ENCODE measurements around the gene OTOP3. TPM values are rescaled to one million over a fixed set of nuclear protein-coding genes. Genes with fewer than 3 reads are reported as not detected.
"Not testable (repeated sequence)": the region's sequence is repeated elsewhere in the genome, so short reads cannot be mapped to it uniquely, and the experiment has no call there.

OTOP3 gene
- total RNA-seq, 1 donor from 2014 or later, result not detected

DNA sequence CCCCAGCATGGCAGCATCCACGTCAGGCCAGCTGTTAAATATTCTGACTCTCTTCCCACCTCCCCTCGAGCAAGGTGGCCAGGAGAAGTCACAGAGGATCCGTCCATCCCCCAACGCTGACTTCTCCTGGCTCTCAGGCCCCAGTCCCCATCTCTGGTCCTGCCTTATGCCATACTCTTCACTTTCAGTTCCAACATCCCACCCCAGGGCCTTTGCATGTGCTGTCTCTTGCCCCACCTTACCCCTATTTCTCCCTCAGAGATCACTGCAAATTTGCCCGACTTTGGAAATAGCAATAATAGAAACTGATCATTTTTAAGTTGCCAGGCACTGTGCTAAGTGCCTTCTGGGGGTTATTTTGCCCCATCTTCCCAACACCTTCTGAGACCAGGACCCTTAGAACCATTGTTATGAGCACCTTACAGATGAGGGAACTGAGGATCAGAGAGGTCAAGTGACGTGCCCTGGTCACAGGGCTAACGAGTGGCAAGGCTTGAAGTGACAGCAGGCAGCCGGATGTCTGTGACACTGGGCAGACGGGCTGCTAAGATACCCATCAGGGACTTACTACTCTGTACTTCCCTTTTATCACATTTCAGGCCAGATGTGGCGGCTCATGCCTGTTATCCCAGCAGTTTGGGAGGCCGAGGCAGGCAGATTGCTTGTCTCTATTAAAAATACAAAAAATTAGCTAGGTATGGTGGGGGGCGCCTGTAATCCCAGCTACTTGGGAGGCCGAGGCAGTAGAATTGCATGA is 19.1 kb downstream of the OTOP3 start:
- ATAC-seq (no peak), DNase-seq (ENCODE audit: missing footprints) (no peak)
- intact Hi-C loops (cut with DNase I), result loop anchor here (5.0 kb wide), 2 partner anchors 163 to 213 kb away; no protein-coding TSS in a partner anchor

DNA sequence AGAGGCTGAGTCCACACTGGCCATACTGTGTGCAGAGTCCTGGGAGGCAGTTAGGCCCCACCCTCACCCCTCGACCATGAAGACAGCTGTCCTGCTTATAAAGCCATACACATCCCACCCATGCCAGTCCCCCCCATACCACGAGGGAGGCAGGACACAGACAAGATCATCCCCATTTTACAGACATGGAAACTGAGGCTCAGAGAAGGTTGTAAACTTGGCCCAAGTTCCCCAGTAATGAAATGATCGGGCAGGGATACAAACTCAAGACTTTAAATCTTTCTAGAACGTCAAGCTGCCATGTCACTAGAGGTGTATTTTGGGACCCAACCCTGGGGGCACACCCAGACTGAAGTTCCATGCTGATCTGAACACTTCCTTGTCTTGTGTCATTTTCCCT is 20.4 kb downstream of the OTOP3 start:
- no peak for DNase-seq (ENCODE audit: missing footprints)
- intact Hi-C loops (cut with DNase I), result loop anchor here (5.0 kb wide), 2 partner anchors 164 to 214 kb away; no protein-coding TSS in a partner anchor
- no peak for ATAC-seq

DNA sequence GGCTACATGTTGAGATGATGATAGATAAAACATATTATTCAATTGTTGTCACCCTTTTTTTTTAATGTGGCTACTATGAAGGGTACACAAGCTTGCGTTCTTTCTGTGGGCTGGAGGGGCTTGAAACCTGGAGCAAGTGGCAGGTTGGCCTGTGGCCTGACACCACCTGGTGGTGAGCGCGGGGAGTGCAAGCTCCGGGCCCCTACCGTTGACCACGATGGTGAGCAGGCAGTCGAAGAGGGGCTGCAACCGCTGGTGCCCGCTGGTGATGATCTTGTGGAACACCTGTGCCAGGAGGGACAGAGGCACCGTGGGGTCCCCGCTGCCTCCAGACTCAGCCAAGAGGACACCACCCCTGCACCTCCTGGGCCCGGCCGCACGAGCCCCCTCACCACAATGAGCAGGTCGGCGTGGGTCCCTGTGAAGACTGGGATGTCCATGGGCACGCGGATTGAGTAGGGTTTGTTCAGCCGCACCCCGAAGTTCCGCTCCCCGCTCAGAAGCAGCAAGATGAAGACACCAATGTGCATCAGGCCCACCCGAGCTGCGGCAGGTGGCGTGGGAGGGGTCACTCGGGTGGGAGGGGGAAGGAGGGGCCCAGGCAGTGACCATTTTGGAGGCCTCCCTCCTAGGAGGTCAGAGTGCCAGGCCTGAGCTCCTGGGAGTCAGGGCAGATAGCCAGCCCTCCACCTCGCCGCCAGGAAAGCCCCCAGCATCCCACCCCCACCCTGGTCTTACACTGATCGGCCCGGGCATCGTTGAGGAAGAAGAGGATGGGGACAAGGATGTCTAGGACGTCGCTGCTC is 22.4 kb downstream of the OTOP3 start:
- DNase-seq (ENCODE audit: missing footprints) (peak; percentile 82), ATAC-seq (no peak)
- intact Hi-C loops (cut with DNase I), result loop anchor here (5.0 kb wide), 2 partner anchors 166 to 216 kb away; no protein-coding TSS in a partner anchor

DNA sequence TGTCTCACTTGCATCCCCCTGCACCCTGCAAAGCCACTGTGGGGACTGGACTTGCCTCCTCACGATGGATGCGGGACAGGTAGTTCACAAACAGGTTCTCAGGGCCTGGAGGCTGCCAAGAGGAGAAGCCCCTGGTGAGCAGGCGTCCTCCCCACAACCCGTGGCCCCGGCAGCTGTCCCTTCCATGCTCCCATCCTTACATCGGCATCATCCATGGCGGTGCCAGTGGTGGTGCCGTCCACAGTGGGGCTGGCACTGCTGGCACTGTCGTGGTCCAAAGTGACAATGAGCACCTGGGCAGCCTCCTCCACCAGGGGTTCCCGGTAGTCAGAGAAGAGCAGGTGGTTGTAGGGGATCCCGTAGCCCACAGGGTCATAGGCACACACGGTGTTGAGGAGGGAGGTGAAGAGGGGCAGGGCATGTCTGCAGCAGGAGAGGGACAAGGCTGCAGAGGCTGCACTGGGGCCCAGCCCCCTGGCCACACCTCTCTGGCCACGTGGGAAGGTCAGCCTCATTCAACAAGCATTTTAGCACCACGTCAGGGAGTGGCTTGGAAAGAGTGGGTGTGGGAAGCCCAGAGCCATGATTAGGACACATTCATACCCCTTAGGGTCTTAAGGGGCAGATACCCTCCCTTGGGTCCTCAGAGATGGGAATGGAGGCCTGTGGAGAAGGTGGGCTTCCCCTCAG is 24.3 kb downstream of the OTOP3 start:
- peak; percentile 50 for DNase-seq (ENCODE audit: missing footprints)
- intact Hi-C loops (cut with DNase I), result loop anchor here (2.0 to 5.0 kb wide), 5 partner anchors 53 to 245 kb away; partner anchors contain the start of genes ARMC7, MRPL58 and NUP85
- ATAC-seq, result no peak

DNA sequence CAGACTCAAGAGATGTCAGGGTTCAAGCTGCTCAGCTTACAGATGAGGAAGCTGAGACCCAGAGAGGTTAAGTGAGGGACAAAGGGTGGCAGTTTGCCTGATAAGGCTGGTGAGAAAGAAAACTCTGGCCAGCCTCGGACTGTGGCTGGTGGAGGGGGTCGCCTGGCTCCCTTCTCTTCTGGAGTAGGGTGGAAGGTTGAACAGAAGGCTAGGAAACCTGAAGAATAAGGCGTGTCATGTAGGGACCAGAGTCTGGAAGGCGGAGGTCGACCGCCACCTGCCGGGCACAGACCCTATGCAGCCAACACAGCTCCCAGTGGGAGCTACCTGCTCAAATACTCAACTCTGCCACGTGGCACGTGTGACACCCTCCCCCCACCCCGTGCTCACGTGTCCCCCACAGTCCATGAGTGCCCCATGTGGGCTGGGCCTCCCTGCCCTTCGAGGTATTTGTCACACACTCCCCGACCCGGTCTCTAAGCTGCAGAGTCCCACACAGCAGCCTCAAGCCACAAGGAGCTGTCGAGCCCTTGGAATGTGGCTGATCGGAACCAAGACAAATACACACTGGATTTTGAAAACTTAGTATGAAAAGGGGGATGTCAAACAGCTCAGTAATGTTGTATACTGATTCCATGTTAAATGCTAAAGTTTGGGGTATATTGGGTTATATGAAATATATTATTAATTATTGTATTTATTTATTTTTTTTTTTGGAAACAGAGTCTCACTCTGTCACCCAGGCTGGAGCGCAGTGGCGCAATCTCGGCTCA is 25.1 kb downstream of the OTOP3 start:
- DNase-seq (ENCODE audit: missing footprints) (peak; percentile 50), ATAC-seq (no peak)
- intact Hi-C loops (cut with DNase I), result loop anchor here (2.0 to 5.0 kb wide), 3 partner anchors 52 to 244 kb away; partner anchors contain the start of genes ARMC7, MRPL58 and NUP85

DNA sequence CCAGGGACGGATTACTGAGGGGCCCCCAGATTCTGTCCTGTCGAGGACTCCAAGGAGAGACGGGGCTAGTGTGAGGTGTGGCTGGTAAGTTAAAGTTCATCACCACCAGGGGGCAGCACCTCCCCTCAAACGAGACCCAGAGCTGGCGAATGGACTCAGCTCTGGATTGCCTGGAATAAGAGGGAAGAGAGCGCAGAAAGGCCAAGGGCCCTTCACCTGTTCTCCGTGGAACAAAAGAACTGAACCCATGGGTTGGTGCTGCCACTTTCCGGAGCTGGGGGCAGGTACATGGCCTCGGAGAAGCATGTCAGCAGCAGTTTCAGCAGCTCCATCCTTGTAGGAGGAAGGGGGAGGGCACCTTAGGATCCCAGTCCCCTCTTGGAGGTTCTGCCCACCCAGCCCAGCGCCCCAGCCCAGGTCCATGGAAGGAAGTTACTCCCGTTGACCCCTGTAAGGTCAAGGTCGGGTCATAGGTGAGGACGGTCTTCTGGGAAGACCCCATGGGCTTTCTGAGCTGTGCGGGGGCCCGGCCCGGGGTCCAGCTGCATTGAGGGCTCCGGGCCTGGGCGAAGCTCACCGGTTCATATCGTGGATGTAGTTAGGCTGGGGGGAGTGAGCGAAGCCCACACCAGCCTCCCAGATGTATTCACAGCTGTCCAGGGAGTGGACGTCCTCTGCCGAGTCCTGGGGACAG is 26.1 kb downstream of the OTOP3 start:
- DNase-seq (ENCODE audit: missing footprints) (peak; percentile 89), ATAC-seq (peak; percentile 82)
- intact Hi-C loops (cut with DNase I), result loop anchor here (2.0 to 5.0 kb wide), 3 partner anchors 51 to 243 kb away; partner anchors contain the start of genes ARMC7, MRPL58 and NUP85

DNA sequence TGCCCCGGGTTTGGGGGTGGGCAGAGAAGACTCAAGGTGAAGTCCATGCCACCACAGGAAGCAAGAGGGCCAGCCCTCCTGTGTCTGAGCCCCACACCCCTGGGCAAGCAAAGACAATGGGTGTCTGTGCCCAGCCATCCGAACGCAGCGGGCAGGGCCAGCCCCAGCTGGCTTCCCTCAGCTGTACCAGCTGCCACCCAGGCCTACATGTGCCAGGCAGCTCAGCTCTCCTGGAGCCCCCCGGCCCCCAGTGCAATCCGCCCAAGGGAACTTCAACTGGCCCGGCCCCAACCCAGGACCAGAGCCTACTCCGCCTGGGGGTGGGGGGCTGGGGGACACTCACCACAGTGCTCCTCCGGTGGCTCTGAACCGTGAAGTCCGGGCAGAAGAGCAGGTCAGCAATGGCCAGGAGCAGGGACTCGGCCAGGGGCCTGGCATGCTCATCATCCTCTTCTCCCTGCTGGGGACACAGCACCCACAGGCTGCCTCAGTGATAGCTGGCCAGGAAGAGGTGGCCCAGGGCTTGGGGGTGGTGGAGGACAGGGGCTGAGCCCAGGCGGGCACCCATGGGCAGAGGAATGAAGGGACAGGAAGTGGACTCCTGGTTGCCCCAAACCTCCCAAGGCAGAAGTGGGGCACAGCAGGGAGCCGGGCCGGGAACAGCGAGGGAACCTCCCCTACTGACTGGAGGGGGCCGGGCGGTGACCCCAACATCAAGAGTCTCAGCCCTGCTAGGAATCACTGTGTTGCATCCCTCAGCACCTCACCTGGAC is 27.1 kb downstream of the OTOP3 start:
- intact Hi-C loops (cut with DNase I), result loop anchor here (1.0 to 5.0 kb wide), 2 partner anchors 69 to 144 kb away; partner anchors contain the start of gene ARMC7
- ATAC-seq (no peak), DNase-seq (ENCODE audit: missing footprints) (peak; percentile 28)

DNA sequence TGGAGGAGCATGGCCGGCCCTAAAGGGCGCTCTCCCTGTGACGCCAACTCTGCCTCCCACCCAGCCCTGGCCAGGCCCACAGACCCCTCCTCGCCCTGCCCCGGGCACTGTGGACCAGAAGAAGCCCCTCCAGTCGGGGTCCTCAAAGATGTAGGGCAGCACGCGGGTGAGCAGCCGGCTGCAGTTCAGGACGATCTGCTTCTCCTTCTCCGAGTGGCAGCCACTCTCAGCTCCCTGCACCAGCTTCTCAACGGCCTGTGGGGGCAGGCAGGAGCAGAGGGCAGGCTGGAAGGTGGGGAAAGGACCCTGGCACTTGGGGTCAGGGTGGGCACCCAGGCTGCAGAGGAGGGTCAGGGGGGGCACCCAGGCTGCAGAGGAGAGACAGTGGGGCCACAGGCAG is 28.0 kb downstream of the OTOP3 start:
- DNase-seq (ENCODE audit: missing footprints) (no peak), ATAC-seq (no peak)
- intact Hi-C loops (cut with DNase I), result loop anchor here (1.0 to 5.0 kb wide), 2 partner anchors 69 to 144 kb away; partner anchors contain the start of gene ARMC7

DNA sequence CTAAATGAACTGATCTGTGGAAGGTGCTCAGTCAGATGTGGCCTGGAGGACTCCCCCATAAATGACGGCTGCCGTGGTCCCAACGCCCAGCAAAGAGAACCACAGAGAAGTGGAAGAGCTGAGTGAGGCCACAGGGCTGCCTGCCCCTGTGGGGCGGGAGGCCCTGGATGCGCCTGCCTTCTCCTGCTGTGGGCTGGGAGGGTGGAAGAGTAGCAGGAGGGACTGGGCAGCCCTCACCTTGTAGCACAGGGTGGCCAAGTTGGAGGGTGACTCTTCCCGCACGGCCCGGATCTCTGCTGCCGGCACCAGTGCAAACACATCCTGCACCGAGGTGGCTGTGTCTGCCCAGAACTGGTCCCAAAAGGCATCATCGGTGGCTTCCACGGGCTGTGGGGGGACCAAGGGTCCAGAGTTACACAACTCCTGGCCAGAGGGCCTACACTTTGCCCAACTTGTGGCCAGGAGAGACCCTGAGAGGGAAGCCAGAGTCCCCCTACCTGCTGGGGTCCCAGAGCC is 28.6 kb downstream of the OTOP3 start:
- no peak for DNase-seq (ENCODE audit: missing footprints)
- intact Hi-C loops (cut with DNase I), result loop anchor here (5.0 kb wide), 1 partner anchor 143 kb away; the partner anchor contains the start of gene ARMC7
- ATAC-seq, result no peak

DNA sequence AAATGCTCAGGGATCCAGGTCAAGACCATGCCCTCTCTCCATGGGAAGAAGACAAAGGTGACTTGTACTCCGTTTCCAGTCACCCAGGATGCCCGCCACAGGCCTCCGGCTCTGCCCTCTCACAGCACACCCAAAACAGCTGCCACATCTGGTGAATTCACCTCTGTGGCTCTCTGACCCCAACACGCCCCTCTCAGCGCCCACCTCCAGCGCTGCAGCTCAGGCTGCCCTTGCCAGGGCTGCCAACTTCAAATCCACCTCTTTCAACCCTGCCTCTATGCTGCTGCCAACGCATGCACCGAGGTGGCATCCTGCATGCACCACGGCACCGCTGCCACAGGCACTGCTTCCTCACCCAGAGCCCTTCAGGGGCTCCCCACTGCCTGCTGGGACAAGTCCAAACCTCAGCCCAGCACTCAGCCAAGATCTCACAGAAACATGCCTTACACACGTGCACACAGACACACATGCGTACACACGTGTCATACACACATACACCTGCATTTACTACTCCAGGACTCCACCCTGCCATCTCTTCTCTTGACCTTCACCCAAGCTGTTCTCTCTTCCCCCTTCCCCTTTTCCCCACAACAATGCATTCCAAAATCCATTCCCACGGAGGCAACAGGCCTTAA is 29.4 kb downstream of the OTOP3 start:
- intact Hi-C loops (cut with DNase I), result loop anchor here (5.0 kb wide), 1 partner anchor 142 kb away; the partner anchor contains the start of gene ARMC7
- DNase-seq (ENCODE audit: missing footprints) (no peak), ATAC-seq (no peak)

DNA sequence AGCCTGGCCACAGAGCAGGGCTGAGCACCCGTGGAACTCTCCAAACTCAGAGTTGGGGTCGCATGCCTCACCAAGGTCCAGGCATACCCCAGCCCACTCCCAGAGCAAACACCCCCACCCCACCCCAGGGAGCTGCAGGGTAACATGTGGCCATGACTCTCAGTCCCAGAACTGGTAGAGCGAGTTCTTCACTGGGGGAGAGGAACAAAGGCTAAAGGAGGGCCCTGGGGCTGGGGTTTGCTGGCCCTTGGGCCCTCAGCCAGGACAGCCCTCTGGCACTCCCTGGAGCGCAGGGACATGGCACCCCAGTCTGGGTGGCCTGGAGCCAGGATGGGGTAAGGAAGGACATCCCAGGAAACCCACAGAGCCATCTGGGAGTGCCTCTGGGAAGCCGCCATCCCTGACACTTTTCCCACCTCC is 32.7 kb downstream of the OTOP3 start:
- intact Hi-C loops (cut with DNase I), result no loop called here
- DNase-seq (ENCODE audit: missing footprints), result no peak
- no peak for ATAC-seq

DNA sequence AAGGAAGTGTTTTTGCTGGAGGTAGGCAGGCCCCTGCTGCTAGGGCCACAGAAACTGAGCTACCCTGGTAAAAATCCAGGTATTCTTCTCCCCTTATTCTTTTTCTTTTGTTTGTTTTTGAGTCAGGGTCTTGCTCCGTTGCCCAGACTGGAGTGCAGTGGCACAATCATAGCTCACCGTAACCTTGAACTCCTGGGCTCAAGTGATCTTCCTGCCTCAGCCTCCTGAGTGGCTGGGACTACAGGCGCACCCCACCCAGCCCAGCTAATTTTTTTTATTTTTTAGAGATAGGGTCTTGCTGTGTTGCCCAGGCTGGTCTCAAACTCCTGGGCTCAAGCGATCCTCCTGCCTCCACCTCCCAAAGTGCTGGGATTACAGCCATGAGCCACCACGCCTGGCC is 33.8 kb downstream of the OTOP3 start:
- intact Hi-C loops (cut with DNase I); DNase-seq (ENCODE audit: missing footprints); ATAC-seq: not testable (repeated sequence)

DNA sequence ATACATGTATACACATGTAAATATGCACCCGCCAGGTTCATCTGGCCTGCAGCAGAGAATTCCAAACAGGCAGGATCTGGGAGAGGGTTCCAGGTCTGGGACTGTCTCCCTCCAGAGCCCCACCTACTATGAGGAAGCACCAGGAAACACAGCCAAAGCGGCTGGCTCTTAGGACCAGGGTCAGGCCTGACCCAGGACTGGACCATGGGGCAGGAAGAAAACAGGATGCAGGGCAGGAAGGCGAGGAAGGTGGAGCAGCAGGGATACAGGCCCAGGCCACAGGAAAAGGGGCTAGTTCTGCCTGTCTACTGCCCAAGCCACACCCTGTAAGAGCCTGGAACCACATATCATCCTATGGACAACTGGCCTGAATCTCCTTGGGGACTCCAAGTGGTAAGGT is 34.7 kb downstream of the OTOP3 start:
- DNase-seq (ENCODE audit: missing footprints), result no peak
- ATAC-seq, result peak; percentile 14
- intact Hi-C loops (cut with DNase I), result no loop called here

DNA sequence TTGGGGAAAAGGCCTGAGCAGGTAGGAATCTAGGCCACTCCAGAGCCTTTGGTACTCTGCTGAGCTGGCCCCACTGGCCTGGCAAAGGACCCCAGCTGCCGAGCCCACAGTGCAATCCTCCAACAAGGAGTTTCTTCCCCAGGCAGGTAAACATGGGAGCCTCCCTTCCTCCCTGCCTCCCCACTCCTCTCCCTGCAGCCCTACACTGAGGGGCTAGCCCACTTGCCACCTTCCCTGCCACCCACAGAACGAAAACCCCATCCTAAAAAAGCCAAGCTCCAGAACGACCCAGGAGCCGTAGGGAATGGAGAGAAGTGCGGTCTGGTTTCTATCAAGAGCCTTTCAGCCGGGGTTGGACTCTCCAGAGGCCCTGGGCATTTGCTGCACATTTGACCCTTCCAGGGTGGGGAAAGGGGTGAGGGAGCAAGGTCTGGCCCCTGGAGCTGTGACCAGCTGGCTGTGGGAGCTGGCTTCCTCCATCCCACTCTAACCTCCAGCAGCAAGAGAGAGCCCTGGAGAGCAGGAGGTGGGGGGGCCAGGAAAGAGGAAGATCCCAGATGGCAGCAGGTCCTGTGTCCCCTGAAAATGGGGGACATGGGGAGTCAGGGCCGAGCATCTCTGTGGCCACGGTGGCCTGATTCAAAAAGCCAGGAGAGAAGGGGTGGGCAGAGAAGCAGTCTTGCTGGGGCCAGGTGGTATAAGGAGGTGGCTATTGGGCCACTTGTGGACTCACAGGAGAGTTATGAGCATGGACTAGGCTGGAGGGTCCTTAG is 35.6 kb downstream of the OTOP3 start:
- intact Hi-C loops (cut with DNase I), result no loop called here
- DNase-seq (ENCODE audit: missing footprints), result no peak
- ATAC-seq, result no peak

DNA sequence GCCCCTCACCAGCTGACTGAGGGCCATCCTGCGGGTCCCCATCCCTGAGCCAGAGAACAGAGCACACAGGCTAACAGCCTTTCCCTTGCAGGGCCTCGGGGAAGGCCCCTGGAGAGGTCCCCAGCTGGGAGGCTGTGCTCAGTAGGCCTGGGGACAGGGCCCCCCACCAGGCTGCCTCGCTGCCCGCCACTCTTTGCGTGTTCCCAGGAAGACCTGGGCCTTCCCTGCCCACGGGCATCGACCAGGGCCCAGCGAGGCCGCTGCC is 36.1 kb downstream of the OTOP3 start:
- DNase-seq (ENCODE audit: missing footprints) (no peak), ATAC-seq (no peak)
- intact Hi-C loops (cut with DNase I), result no loop called here
